ENCODE measurements around the gene SYNDIG1.

The SYNDIG1 gene

GRCh38 chr20:24574307-24574706 is 104.9 kb downstream of the SYNDIG1 start:
- no peak for DNase-seq (ENCODE audit: extremely low spot score)
- ChIA-PET CTCF (no interaction called here), POLR2A (no interaction called here)
- no peak for TF ChIP-seq CTCF (IDR thresholded peaks at IDR 0.05; ENCODE audit: control extremely low read depth, extremely low read depth, low read depth, missing control alignments)

GRCh38 chr20:24574797-24575196 is 105.4 kb downstream of the SYNDIG1 start:
- ChIA-PET CTCF (interaction anchor here (1.2 kb wide), 1 partner anchor 9 kb away, joined by 3 read pairs; no protein-coding TSS in a partner anchor), POLR2A (no interaction called here)
- TF ChIP-seq CTCF (IDR thresholded peaks at IDR 0.05; ENCODE audit: control extremely low read depth, extremely low read depth, low read depth, missing control alignments) = no peak
- no peak for DNase-seq (ENCODE audit: extremely low spot score)

GRCh38 chr20:24575811-24576210 is 106.4 kb downstream of the SYNDIG1 start:
- ChIA-PET POLR2A (no interaction called here), CTCF (interaction anchor here (1.2 kb wide), 1 partner anchor 10 kb away, joined by 3 read pairs; no protein-coding TSS in a partner anchor)
- no peak for TF ChIP-seq CTCF (IDR thresholded peaks at IDR 0.05; ENCODE audit: control extremely low read depth, extremely low read depth, low read depth, missing control alignments)
- no peak for DNase-seq (ENCODE audit: extremely low spot score)

GRCh38 chr20:24576447-24576846 is 107.0 kb downstream of the SYNDIG1 start:
- TF ChIP-seq CTCF (IDR thresholded peaks at IDR 0.05; ENCODE audit: control extremely low read depth, extremely low read depth, low read depth, missing control alignments) = no peak
- ChIA-PET POLR2A (no interaction called here), CTCF (no interaction called here)
- no peak for DNase-seq (ENCODE audit: extremely low spot score)

GRCh38 chr20:24577271-24577909 is 108.0 kb downstream of the SYNDIG1 start:
- no peak for TF ChIP-seq CTCF (IDR thresholded peaks at IDR 0.05; ENCODE audit: control extremely low read depth, extremely low read depth, low read depth, missing control alignments)
- ChIA-PET CTCF (no interaction called here), POLR2A (no interaction called here)
- DNase-seq (ENCODE audit: extremely low spot score) = no peak

- POLR2A ChIA-PET = interaction anchor here (0.7 kb wide), 1 partner anchor 12 kb away, joined by 4 read pairs; no protein-coding TSS in a partner anchor
- CTCF ChIA-PET = no interaction called here
- DNase-seq (ENCODE audit: extremely low spot score) = no peak
- TF ChIP-seq CTCF (IDR thresholded peaks at IDR 0.05; ENCODE audit: control extremely low read depth, extremely low read depth, low read depth, missing control alignments) = no peak
Measured at GRCh38 chr20:24578567-24579415, 109.4 kb downstream of the SYNDIG1 start.

Data from GM10248 (cell line).